GM19023 (cell line): ENCODE data around the gene SLC39A11.
"Not testable (repeated sequence)": the region's sequence is repeated elsewhere in the genome, so short reads cannot be mapped to it uniquely, and the experiment has no call there.

ENCODE experiments used
- ATAC-seq: cut with Tn5 transposase; IDR thresholded peaks from one replicate; pipeline ENCODE4 v1.9.1; 2021; ENCODE audit warnings: mild to moderate bottlenecking, moderate library complexity; ENCODE audit not compliant: unreplicated experiment

SLC39A11 gene, protein sequence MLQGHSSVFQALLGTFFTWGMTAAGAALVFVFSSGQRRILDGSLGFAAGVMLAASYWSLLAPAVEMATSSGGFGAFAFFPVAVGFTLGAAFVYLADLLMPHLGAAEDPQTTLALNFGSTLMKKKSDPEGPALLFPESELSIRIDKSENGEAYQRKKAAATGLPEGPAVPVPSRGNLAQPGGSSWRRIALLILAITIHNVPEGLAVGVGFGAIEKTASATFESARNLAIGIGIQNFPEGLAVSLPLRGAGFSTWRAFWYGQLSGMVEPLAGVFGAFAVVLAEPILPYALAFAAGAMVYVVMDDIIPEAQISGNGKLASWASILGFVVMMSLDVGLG

DNA sequence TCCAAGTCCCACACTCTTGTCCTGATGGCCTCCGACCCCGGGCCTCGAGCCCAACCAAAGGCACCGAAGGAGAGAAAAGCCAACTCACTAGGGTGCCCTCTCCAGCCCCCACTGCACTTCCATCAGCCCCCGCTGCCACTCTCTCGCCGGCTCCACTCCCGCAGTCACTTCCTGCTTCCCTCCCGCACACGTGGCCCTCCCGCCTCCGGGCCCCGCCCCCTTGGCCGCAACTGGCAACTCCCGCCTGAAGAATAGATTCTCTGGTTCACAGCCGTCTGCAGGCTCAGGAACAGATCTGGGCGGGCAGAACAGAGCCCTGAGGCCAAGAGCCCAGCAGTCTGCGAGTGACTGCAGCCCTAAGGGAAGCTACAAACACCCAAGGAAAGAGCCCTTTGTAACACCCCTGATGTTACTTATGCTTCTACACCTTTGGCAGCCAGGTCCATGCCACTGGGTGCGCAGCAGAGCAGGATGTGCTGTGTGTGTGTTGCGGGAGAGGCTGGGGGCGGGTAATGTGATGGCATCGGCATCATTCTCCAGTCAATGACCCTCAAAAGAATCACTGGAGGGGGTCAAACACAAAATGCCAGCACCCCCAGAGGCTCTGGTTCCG is at the start of gene SLC39A11:
Gene SLC39A11 (minus strand): TSS at position 166 of the 613 bp plus-strand sequence. CDS start 3,924 bp downstream, outside the sequence.
- peak; percentile 99 for ATAC-seq

DNA sequence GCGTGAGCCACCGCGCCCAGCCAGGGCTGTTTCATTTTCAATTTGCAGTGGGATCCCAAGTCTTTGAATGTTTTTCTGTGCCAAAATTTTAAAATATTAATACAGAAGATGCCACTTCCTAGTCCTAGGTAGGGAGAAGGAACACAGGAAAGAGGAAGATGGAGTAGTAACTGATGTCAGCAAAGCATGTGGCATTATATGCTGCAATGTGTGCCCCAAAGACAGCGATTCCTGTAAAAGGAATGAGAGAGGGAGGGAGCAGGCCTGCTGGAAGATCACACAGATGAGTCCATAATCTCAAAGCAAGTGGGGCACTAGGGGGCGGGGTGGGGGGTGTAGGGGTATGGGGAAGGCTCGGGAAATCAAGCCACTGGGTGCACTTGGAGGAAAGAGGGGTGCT is 48.9 kb upstream of the SLC39A11 start:
- no peak for ATAC-seq

DNA sequence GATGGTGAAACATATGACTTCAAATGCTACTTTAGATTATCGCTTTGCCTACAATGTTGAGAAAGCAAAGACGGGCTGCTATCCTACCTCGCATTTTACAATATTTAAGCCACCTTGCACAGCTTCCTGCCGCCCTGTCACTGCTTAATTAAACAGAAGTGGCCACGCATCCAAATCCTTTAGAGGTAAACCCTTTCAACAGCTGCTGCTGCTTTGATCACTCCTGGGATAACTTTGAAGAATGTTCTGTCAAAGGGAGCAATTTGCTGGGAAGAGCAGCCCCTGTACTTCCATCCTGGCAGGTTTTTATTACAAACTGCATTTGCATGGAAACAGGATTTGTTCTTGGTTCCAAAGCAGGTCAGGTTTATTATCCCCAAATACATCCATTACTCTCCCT is 48.1 kb upstream of the SLC39A11 start:
- ATAC-seq = no peak

DNA sequence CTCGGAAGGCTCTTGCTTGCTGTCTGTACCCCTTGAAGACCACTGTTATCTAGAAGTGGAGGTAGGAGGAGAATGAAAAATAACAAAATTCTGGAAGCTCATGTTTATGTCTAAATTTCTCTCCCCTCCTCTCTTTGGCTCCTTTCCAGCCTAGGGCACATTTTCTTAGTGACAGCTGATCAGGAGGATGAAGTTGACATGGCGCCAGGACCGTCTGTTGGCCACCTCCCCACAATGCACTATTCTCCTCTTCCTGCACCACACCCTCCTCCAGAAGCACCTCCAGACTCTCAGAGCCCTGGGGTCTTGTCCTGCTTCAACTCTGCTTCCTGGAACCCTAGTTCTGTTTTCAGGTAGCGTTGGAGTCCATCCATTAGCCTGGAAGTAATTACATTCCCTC is 46.8 kb upstream of the SLC39A11 start:
- ATAC-seq = no peak

DNA sequence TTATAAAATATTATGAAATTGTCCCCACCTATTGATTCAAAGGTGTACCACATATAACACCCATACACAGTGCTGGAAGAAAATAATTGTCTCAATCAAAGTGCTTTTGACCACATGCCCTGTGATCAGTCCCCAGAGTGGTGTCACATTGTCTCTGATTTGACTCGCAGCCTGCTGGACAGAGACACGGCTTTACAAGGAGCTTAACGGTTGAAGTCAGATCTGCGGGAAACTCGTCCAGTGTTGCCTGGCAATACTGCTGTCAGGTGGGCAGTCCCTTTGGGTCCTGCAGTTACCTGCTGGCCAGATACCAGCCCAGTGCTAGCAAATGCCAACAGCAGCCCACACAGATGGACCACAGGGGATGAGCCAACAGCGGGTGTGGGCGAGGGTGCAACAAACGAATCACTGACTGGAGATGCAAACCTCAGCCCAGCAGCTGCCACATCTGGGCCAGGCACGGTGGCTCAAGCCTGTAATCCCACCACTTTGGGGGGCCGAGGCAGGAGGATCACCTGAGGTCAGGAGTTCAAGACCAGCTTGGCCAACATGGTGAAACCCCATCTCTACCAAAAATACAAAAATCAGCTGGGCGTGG is 46.2 kb upstream of the SLC39A11 start:
- no peak for ATAC-seq

DNA sequence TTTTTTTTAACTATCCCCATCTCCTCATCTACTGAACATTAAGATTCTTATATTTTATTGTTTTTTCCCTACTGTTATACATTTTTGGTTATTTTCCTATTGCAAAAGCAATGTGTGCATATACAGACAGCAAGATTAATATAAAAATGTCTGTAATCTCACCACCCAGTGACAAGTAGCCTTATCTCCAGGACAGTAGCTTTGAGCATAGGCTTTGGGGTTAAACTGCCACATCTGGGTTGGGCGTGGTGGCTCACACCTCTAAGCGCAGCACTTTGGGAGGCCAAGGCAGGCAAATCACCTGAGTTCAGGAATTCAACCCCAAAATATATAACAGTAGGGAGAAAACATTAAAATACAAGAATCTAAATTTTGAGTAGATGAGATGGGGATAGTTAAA is 44.9 kb upstream of the SLC39A11 start:
- no peak for ATAC-seq

DNA sequence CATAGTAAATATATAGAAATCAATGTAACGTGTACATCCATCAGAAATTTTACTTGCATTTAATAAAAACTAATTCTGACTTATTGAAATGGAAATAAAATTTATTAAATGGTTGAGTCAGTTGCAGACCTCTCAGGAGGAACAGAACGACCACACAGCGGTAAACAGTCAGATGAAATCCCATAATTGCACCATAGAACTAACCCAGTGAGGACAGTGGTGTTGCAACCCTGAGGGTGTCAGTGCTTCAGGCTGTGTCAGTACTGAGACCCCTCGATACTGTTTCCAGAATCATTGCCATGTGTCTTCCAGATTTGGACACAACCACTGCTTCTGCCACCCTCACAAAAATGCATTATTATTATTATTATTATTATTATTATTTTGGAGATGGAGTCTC is 43.3 kb upstream of the SLC39A11 start:
- ATAC-seq = no peak

DNA sequence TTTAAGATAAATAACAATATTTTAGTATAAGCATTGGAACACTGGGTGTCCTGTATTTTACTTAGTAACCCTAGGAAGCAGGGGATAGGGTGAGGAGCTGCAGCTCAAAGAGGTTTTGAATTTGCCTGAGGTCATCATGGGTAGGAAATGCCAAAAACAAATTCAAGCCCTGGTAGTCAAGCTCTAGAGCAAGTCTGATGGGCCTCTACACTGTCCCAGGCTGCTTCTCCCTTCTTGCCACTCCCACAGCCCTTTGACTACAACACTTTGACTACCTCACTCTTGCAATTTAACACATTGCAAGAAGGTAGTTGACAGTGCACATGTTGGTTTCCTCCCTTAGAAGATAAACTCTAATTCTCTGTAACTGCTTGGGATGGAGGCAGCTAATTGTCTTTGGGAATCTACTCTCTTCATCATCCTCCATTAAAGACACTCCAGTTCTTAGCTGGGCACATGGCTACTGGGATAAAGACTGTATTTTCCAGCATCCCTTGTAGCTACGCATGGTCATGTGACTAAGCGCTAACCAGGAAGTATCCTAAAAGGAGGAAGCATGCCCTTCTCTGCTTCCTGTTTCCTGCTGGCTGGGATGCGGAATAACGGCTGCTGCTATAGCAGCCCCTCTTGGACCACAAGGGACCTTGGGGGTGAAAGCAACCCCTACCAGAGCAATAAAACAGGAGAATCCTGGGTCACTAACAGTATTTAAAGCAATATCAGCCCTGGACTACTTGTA is 41.6 kb upstream of the SLC39A11 start:
- ATAC-seq = no peak

DNA sequence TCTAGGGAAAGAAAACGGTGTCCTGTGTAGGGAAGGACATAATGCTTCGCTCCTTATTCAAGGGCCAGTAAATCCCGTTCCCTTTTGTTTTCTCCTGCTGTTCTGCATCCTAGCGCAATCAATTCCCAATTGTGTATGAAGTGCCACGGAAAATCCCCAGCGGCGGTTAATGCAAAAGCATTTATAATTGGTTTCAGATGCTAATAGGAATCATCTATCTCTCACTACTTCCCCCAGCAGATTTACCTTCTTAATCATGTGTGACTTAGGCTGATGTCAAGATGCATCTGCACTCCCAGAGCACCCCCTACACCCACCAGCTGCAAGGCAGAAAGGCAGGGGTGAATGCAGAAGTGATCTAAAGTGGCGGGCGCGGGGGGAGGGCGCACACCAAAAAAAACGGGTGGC is 39.6 kb upstream of the SLC39A11 start:
- no peak for ATAC-seq

DNA sequence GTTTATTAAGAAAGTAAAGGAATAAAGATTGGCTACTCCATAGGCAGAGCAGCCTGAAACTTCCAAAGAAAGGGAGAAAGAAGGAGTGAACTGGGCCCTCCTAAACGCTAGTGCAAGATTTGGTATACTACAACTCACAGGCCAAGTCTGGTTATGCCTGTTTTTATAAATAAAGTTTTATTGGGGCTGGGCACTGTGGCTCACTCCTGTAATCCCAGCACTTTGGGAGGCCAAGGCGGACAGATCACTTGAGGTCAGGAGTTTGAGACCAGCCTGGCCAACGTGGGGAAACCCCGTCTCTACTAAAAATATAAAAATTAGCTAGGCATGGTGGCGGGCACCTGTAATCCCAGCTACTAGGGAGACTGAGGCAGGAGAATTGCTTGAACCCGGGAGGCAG is 39.0 kb upstream of the SLC39A11 start:
- ATAC-seq = not testable (repeated sequence)

DNA sequence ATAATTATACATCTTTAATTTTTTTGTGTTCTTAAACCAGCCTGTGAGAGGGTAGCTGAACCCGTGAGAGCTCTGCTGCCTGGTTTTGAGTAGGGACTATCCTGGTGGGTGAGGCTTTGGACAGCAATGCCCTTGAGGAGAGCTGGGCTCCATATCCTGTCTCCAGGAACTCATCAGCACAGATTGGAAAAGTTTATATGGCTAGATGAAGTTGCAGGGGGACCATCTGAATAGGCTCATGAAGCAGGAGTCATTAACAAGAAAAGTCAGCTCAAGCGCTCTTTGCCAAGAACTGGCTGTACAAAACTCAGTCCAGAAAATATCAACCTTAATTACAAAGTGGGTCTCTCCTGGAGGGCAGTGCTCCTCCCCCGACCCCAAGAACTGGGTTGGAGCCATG is 38.5 kb upstream of the SLC39A11 start:
- ATAC-seq = no peak

DNA sequence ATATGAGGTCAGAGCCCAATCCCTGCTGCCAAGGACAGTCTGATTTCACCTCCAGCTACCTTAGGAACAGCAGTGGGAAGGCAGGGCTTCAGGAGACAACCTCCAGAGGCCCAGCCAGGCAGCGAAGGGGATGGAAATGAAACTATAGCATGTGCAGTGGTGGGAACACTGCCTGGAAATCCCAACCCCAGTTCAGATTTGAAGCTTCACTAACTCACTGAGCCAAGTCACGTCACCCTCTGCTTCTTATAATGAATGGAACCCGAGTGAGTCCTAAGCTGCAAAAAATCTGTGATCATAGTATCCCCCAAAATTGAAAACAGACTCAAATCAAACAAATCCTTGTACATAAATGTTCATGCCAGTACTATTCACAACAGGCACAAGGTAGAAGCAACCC is 36.0 kb upstream of the SLC39A11 start:
- no peak for ATAC-seq

DNA sequence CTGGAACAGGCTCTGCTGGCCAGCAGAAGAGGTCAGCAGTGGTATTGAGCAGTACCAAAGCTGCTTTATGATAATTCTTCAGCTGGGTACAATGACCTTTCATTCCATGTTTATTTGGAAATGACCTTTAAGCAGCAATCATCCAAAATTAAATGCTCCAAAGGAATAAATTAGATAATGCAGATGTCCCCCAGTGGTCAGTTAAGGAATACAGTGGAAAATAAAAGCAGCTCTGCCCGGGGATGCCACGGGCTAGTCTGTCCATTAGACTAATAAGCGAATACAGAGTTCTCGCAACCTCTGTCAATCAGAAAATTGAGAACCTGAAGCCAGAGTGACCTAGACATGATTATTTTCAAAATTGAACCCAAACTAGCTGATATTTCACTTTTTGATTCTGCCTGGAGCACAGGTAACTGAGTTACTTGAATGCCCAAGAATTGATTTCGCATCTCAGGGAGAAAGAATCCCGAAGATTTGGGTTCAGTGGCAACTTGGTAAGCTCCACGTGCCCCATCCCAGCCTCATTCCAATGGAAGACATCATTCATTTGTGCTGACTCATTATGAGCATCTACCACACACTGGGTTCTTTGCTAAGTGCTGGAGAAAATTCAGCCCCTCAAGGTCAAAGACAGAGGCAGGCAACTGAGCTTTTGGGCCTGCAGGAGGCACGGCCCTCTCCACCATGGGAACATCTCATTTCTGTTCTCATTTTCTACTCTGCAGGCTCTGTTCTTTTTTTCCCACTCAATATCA is 34.4 kb upstream of the SLC39A11 start:
- no peak for ATAC-seq

DNA sequence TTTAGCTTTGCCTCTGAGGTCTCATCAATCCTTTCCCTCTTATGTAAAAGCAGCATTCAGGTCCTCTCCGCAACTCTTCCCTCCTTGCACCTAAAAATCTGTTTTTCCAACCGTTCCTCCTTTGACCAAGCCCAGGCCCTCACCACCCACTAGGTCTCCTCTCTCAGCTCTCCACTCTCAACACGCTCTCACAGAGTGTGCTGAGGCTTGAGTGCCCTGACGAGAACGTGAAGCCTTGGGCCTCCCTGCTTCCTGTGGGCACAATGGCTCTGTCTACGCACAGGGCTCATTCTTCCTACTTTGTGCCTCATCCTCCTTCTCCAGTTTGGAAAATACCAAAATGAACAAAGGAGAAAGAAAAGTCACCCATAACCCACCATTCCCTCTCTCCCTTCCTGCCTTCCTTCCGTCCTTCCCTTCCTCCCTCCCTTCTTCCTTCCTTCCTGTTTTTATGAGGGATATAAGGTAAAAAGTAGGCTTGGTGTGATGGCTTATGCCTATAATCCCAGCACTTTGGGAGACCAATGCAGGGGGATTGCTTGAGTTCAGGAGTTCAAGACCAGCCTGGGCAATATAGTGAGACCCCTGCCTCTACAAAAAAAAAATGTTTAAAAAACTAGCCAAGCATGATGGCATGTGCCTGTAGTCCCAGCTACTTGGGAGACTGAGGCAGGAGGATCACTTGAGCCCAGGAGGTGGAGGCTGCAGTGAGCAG is 31.3 kb upstream of the SLC39A11 start:
- no peak for ATAC-seq

DNA sequence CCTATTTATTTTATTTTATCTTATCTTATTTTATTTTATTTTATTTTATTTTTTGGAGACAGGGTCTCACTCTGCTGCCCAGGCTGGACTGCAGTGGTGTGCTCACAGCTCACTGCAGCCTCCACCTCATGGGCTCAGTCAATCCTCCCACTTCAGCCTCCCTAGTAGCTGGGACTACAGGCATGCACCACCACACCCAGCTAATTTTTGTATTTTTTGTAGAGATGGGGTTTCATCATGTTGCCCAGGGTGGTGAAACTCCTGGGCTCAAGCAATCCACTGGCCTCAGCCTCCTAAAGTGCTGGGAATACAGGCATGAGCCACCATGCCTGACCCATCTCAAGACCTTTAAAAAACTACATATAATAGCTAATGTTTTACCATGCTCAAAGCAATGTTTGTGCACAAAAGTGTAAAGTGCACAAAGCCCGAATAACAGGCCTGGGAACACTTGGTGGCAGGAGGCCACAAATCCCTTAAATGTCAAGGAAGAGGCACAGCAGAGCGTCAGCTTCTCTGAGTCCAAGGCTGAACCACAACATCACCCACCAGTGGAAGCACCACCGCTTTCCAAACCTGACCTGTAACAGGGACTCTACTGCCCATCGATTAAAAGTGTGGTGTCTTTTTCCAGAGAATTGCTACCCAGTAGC is 30.6 kb upstream of the SLC39A11 start:
- ATAC-seq = no peak

DNA sequence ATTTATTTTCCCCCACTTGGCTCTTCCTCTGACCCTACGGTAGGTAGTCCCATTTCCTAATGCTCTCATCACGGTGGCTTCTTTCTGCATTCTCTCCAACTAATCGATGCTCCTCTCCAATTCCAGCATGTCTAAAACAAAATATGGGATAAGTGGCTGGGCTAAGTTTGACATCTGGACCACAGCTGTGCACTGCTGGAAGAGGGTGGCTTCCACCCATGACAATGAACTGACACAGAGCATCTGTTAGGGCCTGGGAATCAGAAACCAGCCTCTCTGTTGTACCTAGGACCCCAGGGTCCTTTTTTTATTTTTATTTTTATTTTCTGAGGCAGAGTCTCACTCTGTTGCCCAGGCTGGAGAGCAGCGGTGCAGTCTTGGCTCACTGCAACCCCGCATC is 29.0 kb upstream of the SLC39A11 start:
- no peak for ATAC-seq

DNA sequence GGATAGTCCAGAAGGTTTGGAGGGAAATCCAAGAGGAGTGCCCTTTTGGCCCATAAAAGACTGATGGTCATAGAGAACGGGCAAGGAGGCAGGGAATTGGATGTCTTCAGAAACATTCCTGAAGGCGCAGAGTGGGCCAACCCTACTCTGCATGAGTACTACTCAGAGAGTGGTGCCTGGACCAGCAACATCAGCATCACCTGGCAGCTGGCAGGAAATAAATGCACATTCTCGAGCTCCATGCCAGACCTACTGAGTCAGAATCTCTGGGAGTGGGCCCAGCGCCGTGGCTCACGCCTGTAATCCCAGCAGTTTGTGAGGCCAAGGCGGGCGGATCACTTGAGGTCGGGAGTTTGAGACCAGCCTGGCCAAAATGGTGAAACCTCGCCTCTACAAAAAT is 27.1 kb upstream of the SLC39A11 start:
- ATAC-seq = no peak

DNA sequence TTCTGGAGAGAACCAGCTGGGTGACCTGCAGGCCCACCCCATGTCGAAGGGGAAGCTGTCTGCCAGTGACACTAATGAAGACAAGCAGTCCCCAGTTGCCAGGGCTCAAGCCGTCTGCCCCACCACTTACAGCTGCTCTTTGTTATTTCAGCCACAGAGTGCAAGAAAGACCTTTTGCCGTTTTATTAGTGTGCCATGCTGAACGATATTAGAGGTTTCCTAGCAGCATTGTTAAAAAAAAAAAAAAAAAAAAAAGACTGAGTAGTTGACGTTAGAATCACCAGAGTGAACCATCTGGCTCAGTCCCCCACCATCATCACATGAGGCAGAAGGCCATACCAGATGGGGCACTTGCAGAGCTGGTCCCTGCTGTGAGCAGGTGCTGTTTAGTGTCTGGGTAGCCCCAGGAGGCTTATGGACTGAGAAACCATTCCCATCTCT is 26.5 kb upstream of the SLC39A11 start:
- no peak for ATAC-seq

DNA sequence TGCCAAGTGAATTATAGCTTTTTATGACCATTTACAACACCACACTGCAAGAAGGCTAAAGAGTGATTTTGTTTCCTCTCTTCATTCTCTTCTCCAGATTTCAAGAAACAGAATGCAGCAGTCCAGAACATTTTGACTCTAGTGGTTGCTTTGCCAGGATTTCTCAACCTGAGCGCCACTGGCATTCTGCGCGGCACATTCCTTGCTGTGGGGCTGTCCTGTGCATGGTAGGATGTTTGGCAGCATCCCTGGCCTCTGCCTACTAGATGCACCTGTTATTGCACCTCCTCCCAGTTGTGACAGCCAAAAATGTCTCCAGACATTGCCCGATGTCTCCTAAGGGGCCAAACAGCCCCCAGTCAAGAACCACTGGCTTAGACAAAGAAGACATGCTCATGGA is 25.7 kb upstream of the SLC39A11 start:
- no peak for ATAC-seq

DNA sequence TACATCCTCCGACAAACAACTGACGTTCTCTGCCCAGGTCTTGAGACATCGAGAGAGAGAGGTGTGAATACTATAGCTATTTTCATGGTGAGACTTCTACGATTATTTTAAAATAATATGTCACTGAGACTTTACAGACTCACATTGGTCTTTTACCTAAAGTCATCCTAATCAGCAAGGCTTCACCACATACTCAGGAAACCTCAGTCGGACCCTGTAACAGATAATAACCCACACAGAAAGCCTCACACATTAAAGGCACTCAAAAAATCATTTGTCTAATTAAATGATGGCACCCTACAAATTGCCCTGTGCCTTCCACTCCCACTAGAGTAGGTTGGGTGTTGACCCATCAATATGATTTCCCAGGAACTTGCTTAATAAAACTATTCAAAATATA is 19.8 kb upstream of the SLC39A11 start:
- ATAC-seq = no peak
